Thymus (tissue), 2 donors: ENCODE measurements around the gene UGT2A2. TPM values are rescaled to one million over a fixed set of nuclear protein-coding genes. Genes with fewer than 3 reads are reported as not detected.

Source experiments
- polyA plus RNA-seq: library from polyadenylated mRNA; stranded (reverse); fragments of 200-250 nt; gene quantifications from one replicate; pipeline ENCODE4 v1.2.3, GENCODE V29; 2013
- total RNA-seq: library from RNA; stranded (reverse); fragments of 120-200 nt; gene quantifications from one replicate; pipeline ENCODE4 v1.2.4, GENCODE V29; 2013
- donor health status: healthy.

Gene UGT2A2
- total and polyA plus RNA-seq, 2 donors, result not detected

Other genes starting within 250 kb of the UGT2A2 start
- 0.05 TPM for gene UGT2B4, start 143.7 kb downstream of the UGT2A2 start, total RNA-seq
- 0.23 TPM for gene UGT2B4, start 143.7 kb downstream of the UGT2A2 start, polyA plus RNA-seq
- gene UGT2A1, start 13.6 kb upstream of the UGT2A2 start, total RNA-seq, result 0.09 TPM
- 0.21 TPM for gene UGT2A1, start 13.6 kb upstream of the UGT2A2 start, polyA plus RNA-seq
- 0.90 TPM for gene SULT1B1, start 121.0 kb upstream of the UGT2A2 start, total RNA-seq
- 2.5 TPM for gene SULT1B1, start 121.0 kb upstream of the UGT2A2 start, polyA plus RNA-seq
- gene SULT1E1, start 220.5 kb upstream of the UGT2A2 start, total RNA-seq, result 7.8 TPM
- gene SULT1E1, start 220.5 kb upstream of the UGT2A2 start, polyA plus RNA-seq, result 16.5 TPM